GM10248 (cell line): Measurements from ENCODE around the gene NFKB1.

Experiments used
- CTCF ChIA-PET: fragments of 300-600 bp; sonication (Branson Sonifier 250); formaldehyde crosslinking; extraction: SDS; loops from one replicate; lab custom pipeline; 2021; ENCODE audit warnings: antibody characterized with exemption; lab: Yijun Ruan, JAX
- POLR2A ChIA-PET: fragments of 350-650 bp; sonication (Branson Sonifier 250); formaldehyde crosslinking; extraction: SDS; loops from one replicate; lab custom pipeline; 2020; ENCODE audit warnings: antibody characterized with exemption; lab: Yijun Ruan, JAX
- DNase-seq: peaks from one replicate; pipeline ENCODE4 v3.0.0; 2012; ENCODE audit errors: extremely low spot score
- TF ChIP-seq, protein P1 (sequence below): IDR thresholded peaks from 2 replicates; pipeline ENCODE4 v1.5.1; 2012; ENCODE audit warnings: mild to moderate bottlenecking, low read depth; ENCODE audit errors: extremely low read depth, missing control alignments, control extremely low read depth

The NFKB1 gene, protein sequence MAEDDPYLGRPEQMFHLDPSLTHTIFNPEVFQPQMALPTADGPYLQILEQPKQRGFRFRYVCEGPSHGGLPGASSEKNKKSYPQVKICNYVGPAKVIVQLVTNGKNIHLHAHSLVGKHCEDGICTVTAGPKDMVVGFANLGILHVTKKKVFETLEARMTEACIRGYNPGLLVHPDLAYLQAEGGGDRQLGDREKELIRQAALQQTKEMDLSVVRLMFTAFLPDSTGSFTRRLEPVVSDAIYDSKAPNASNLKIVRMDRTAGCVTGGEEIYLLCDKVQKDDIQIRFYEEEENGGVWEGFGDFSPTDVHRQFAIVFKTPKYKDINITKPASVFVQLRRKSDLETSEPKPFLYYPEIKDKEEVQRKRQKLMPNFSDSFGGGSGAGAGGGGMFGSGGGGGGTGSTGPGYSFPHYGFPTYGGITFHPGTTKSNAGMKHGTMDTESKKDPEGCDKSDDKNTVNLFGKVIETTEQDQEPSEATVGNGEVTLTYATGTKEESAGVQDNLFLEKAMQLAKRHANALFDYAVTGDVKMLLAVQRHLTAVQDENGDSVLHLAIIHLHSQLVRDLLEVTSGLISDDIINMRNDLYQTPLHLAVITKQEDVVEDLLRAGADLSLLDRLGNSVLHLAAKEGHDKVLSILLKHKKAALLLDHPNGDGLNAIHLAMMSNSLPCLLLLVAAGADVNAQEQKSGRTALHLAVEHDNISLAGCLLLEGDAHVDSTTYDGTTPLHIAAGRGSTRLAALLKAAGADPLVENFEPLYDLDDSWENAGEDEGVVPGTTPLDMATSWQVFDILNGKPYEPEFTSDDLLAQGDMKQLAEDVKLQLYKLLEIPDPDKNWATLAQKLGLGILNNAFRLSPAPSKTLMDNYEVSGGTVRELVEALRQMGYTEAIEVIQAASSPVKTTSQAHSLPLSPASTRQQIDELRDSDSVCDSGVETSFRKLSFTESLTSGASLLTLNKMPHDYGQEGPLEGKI

DNA sequence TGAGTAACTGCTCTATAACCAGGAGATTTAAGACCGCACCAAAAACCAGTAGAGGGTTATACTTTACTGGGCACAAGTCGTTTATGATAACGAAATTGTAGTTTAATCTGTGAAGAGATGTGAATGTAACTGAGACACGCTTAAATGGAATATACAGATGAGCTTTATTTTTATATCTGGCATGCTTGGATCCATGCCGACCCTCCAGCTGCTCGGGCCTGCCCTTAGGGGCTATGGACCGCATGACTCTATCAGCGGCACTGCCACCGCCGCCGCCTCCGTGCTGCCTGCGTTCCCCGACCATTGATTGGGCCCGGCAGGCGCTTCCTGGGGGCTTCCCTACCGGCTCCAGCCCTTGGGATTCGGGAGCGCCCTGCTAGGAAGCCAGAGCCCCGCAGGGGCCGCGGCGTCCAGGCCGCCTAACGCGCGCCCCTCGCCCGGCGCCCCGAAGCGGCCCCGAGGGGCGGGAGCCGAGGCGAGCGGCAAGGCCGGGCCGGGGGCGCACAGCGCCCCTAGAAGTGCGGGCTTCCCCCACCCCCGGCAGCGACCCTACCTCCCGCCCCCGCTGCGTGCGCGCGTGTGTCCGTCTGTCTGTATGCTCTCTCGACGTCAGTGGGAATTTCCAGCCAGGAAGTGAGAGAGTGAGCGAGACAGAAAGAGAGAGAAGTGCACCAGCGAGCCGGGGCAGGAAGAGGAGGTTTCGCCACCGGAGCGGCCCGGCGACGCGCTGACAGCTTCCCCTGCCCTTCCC, at the start of gene NFKB1:
Gene NFKB1, plus strand, starts transcription at position 664 of the 751 bp plus-strand sequence. CDS start 24,160 bp downstream, outside the sequence.
- ChIA-PET CTCF (interaction anchor here (0.7 to 1.9 kb wide), 12 partner anchors 10 to 327 kb away, joined by 3 to 9 read pairs (median 3); no protein-coding TSS in a partner anchor), POLR2A (no interaction called here)
- TF ChIP-seq, protein P1, sequence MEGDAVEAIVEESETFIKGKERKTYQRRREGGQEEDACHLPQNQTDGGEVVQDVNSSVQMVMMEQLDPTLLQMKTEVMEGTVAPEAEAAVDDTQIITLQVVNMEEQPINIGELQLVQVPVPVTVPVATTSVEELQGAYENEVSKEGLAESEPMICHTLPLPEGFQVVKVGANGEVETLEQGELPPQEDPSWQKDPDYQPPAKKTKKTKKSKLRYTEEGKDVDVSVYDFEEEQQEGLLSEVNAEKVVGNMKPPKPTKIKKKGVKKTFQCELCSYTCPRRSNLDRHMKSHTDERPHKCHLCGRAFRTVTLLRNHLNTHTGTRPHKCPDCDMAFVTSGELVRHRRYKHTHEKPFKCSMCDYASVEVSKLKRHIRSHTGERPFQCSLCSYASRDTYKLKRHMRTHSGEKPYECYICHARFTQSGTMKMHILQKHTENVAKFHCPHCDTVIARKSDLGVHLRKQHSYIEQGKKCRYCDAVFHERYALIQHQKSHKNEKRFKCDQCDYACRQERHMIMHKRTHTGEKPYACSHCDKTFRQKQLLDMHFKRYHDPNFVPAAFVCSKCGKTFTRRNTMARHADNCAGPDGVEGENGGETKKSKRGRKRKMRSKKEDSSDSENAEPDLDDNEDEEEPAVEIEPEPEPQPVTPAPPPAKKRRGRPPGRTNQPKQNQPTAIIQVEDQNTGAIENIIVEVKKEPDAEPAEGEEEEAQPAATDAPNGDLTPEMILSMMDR, result no peak
- DNase-seq, result peak; percentile 76

DNA sequence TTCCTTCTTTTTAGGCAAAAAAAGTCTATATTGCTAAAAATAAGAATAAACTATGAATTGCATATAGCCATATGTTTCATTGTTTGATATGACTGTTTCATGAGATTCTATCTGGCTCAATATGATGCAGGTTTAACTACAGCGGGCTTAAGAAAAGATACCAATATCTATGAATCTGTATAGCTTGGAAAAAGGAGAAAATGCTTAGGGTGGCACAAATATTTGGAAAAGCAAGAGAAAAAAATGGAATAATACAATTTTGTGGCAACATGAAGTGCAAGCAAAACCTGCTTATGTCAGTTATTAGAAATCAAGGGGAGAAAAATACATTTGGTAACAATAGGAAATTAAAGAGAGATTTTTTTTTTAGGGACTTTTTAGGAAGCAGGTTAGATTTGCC, 48.3 kb upstream of the NFKB1 start:
- DNase-seq, result no peak
- TF ChIP-seq, protein P1, result no peak
- POLR2A ChIA-PET, result no interaction called here
- CTCF ChIA-PET, result interaction anchor here (1.7 kb wide), 1 partner anchor 172 kb away, joined by 5 read pairs; no protein-coding TSS in a partner anchor

DNA sequence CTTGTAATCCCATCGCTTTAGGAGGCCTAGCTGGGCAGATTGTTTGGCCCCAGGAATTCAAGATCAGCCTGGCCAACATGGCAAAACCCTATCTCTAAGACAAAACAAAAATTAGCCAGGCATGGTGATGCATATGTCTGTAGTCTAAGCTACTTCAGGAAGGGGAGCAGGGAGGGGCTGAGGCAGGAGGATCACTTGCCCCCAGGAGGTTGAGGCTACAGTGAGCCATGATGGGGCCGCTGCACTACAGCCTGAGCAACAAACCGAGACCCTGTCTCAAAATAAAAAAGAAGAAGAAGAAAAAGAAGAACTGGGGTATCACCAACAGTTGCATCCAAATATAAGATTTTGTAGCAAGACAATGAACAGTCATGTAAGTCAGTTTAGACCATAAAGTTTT, 47.3 kb upstream of the NFKB1 start:
- DNase-seq, result no peak
- TF ChIP-seq, protein P1, result no peak
- POLR2A ChIA-PET, result no interaction called here
- CTCF ChIA-PET, result interaction anchor here (0.9 to 2.6 kb wide), 4 partner anchors 10 to 646 kb away, joined by 3 to 9 read pairs (median 4); no protein-coding TSS in a partner anchor

DNA sequence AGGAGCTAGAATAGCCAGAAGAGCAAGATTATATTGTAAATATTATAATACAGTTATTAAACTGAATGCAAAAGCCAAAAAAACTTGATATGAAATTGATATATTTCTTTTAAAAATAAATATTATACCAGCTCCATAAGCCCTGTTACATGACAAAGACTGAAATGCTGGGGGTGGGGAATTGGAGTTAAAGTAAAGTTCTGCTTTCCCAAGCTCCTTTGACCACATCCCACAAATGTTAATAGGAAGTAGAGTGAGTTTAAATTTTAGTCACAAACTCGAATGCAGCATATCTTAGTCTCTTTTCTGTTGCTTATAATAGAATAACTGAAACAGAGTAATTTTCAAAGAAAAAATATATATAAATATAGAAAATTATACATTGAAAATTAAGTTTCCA, 46.9 kb upstream of the NFKB1 start:
- no peak for DNase-seq
- TF ChIP-seq, protein P1, result no peak
- ChIA-PET POLR2A (no interaction called here), CTCF (interaction anchor here (0.9 to 2.6 kb wide), 4 partner anchors 11 to 646 kb away, joined by 3 to 9 read pairs (median 4); no protein-coding TSS in a partner anchor)

DNA sequence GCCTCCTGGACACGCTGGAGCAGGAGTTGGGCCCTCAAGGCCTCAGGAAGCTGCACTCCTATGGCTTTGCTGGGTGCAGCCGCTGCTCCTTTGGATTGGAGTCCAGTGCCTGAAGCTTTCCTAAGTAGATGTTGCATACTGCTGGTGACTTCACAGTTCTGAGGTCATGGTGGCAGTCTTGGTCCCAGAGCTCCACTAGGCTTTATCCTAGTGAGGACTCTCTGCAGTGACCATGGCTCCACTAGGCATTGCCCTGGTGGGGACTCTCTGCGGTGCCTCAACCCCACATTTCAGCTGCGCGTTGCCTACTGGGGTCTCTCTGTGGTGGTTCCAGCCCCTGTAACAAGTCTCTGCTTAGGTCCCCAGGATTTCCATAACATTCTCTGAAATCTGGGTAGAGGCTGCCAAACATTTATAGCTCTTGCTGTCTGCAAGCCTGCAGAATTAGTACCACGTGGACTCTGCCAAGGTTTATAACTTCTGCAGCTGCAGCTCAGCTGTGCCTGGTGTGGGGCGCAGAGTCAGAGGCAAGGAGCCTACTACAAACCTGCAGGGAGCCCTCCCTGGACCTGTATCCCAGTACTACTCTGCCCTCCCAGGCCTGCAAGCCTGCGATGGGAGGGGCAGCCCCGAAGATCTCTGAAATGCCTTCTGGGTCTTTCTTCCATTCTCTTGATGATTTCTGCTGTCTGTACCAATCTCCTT, 46.0 kb upstream of the NFKB1 start:
- ChIA-PET POLR2A (no interaction called here), CTCF (interaction anchor here (1.0 to 2.6 kb wide), 3 partner anchors 11 to 645 kb away, joined by 3 to 9 read pairs (median 4); no protein-coding TSS in a partner anchor)
- TF ChIP-seq, protein P1, result no peak
- DNase-seq, result no peak
